HCT116 (cell line): Measurements from ENCODE around the gene POSTN. TPM values are rescaled to one million over a fixed set of nuclear protein-coding genes. Genes with fewer than 3 reads are reported as not detected.

Experiments used
- ATAC-seq: fragments of 200-7000 bp; cut with Tn5 transposase; 2 replicates; pipeline ENCODE4 v1.9.1; 2020; ENCODE audit warnings: mild to moderate bottlenecking, moderate library complexity
- BruUV-seq: library from RNA; stranded (reverse); fragments of 400-500 nt; replicated peaks from 2 replicates; lab custom pipeline; 2021; lab: Mats Ljungman, UMichigan
- CTCF ChIA-PET: fragments of 300-600 bp; sonication (Branson Sonifier 250); formaldehyde crosslinking; loops from one replicate; lab custom pipeline; 2021; ENCODE audit warnings: antibody characterized with exemption; lab: Charles Lee
- POLR2A ChIA-PET: fragments of 300-600, 350-600 bp; sonication (Branson Sonifier 250); formaldehyde crosslinking; loops from one replicate; lab custom pipeline; 2021; ENCODE audit warnings: antibody characterized with exemption; lab: Charles Lee
- RAD21 ChIA-PET, 2 experiments: fragments of 300-600 bp; sonication (Branson Sonifier 250); formaldehyde crosslinking; loops; one replicate each; lab custom pipeline; 2023; ENCODE audit warnings: low total read pairs in 2 of 2; ENCODE audit not compliant: uncharacterized antibody in 2 of 2, unreplicated experiment in 2 of 2, low non-redundant PET in 1 of 2; lab: Charles Lee
- DNase-seq: peaks from one replicate; pipeline ENCODE4 v3.0.0-alpha.2; 2010; ENCODE audit warnings: low read depth, low spot score
- H2AFZ ChIP-seq: fragments of 200-600 bp; shearing (Covaris generic), sonication (generic); 2 replicates; pipeline ENCODE4 v1.6.1; 2017; ENCODE audit warnings: low read depth, mixed run types, mixed read lengths, antibody characterized with exemption, low read length; ENCODE audit not compliant: poor library complexity, severe bottlenecking
- H3K27ac ChIP-seq: 2 replicates; pipeline ENCODE4 v1.5.1; 2012; ENCODE audit warnings: low read depth, low read length
- H3K27me3 ChIP-seq: fragments of 200-600 bp; sonication (generic); 2 replicates; pipeline ENCODE4 v1.6.1; 2016; ENCODE audit warnings: mixed run types, low read length, mixed read lengths; ENCODE audit not compliant: insufficient read depth
- H3K36me3 ChIP-seq, 2 experiments: fragments of 200-500 bp in 1 of 2; fragments of 200-600 bp in 1 of 2; sonication (Bioruptor generic) in 1 of 2; sonication (generic) in 1 of 2; 2 replicates each; pipeline versions ENCODE4 v1.5.1 to v1.6.1; 2014 to 2016; ENCODE audit warnings: low read length in 2 of 2, inconsistent platforms in 1 of 2, mixed read lengths in 1 of 2, mixed run types in 1 of 2; ENCODE audit not compliant: insufficient read depth in 2 of 2, control insufficient read depth in 1 of 2
- H3K4me1 ChIP-seq, 2 experiments: fragments of 200-600 bp in 1 of 2; sonication (generic) in 1 of 2; 2 replicates each; pipeline versions ENCODE4 v1.5.1 to v1.6.1; 2012 to 2017; ENCODE audit warnings: low read length in 2 of 2, inconsistent platforms in 1 of 2, mild to moderate bottlenecking in 1 of 2, mixed read lengths in 1 of 2, mixed run types in 1 of 2, moderate library complexity in 1 of 2; ENCODE audit not compliant: insufficient read depth in 2 of 2, control insufficient read depth in 1 of 2
- H3K4me2 ChIP-seq: fragments of 200-600 bp; sonication (generic); 2 replicates; pipeline ENCODE4 v1.6.1; 2017; ENCODE audit warnings: mixed run types, low read length, mixed read lengths
- H3K4me3 ChIP-seq, 2 experiments: fragments of 200-600 bp in 1 of 2; sonication (generic) in 1 of 2; replicated peaks in 1 of 2; 2 replicates each; pipeline ENCODE4 v1.5.1; 2011 to 2016; ENCODE audit warnings: low read length in 2 of 2, control low read depth in 1 of 2, low read depth in 1 of 2, mild to moderate bottlenecking in 1 of 2, mixed read lengths in 1 of 2, mixed run types in 1 of 2
- H3K79me2 ChIP-seq: fragments of 200-600 bp; sonication (generic); 2 replicates; pipeline ENCODE4 v1.6.1; 2017; ENCODE audit warnings: mild to moderate bottlenecking, mixed run types, low read length, moderate library complexity, mixed read lengths; ENCODE audit not compliant: insufficient read depth
- H3K9ac ChIP-seq: fragments of 200-600 bp; sonication (generic); 2 replicates; pipeline ENCODE4 v1.6.1; 2016; ENCODE audit warnings: low read length, mixed read lengths
- H3K9me2 ChIP-seq: fragments of 200-600 bp; sonication (generic), shearing (Covaris generic); 2 replicates; pipeline ENCODE4 v1.6.1; 2017; ENCODE audit warnings: mixed run types, mild to moderate bottlenecking, moderate library complexity; ENCODE audit not compliant: insufficient read depth
- H3K9me3 ChIP-seq, 2 experiments: fragments of 200-500 bp in 1 of 2; fragments of 200-600 bp in 1 of 2; sonication (Bioruptor generic) in 1 of 2; sonication (generic) in 1 of 2; 2 replicates each; pipeline ENCODE4 v1.6.1; 2014 to 2017; ENCODE audit warnings: low read length in 2 of 2, mixed read lengths in 2 of 2, inconsistent platforms in 1 of 2, low read depth in 1 of 2, mild to moderate bottlenecking in 1 of 2, mixed run types in 1 of 2, moderate library complexity in 1 of 2; ENCODE audit not compliant: control insufficient read depth in 1 of 2, insufficient read depth in 1 of 2
- H4K20me1 ChIP-seq: fragments of 200-600 bp; sonication (generic), shearing (Covaris generic); 2 replicates; pipeline ENCODE4 v1.6.1; 2017; ENCODE audit warnings: mixed run types, mild to moderate bottlenecking, moderate library complexity; ENCODE audit not compliant: insufficient read depth
- CBX3 ChIP-seq: IDR thresholded peaks from 2 replicates; pipeline ENCODE4 v1.6.1; 2012; ENCODE audit warnings: low read depth
- CEBPB ChIP-seq: IDR thresholded peaks from 2 replicates; pipeline ENCODE4 v1.6.1; 2012; ENCODE audit warnings: low read depth
- ELF1 ChIP-seq: IDR thresholded peaks from 2 replicates; pipeline ENCODE4 v1.6.1; 2012; ENCODE audit warnings: low read depth, borderline replicate concordance
- EZH2phosphoT487 ChIP-seq: fragments of 200-600 bp; IDR thresholded peaks from 2 replicates; pipeline ENCODE4 v1.6.1; 2018; ENCODE audit warnings: antibody characterized with exemption, borderline replicate concordance
- POLR2A ChIP-seq: IDR thresholded peaks from 2 replicates; pipeline ENCODE4 v1.7.0; 2011; ENCODE audit warnings: borderline replicate concordance; ENCODE audit not compliant: insufficient read depth, insufficient read length; ENCODE audit errors: extremely low read depth
- REST ChIP-seq: IDR thresholded peaks from 2 replicates; pipeline ENCODE4 v1.6.1; 2012; ENCODE audit warnings: low read depth
- SIN3A ChIP-seq: IDR thresholded peaks from 2 replicates; pipeline ENCODE4 v1.6.1; 2012; ENCODE audit warnings: low read depth
- SP1 ChIP-seq: IDR thresholded peaks from 2 replicates; pipeline ENCODE4 v1.6.1; 2012; ENCODE audit warnings: low read depth
- ZBTB33 ChIP-seq: IDR thresholded peaks from 2 replicates; pipeline ENCODE4 v1.6.1; 2011; ENCODE audit warnings: mild to moderate bottlenecking, low read length, moderate library complexity; ENCODE audit not compliant: insufficient replicate concordance; ENCODE audit errors: extremely low read depth
- ZNF274 ChIP-seq: fragments of 200-500 bp; sonication (Bioruptor generic); IDR thresholded peaks from 2 replicates; pipeline ENCODE4 v1.6.1; 2014; ENCODE audit warnings: mild to moderate bottlenecking, low read depth, low read length, inconsistent platforms
- intact Hi-C: fragments of 100-400 bp; cut with micrococcal nuclease; formaldehyde crosslinking; loops from 2 replicates; pipeline ENCODE4 v1.10.0; 2022
- total RNA-seq: library from RNA; stranded (reverse); gene quantifications from one replicate; pipeline ENCODE4 v1.2.1, GENCODE V29; 2021; ENCODE audit not compliant: unreplicated experiment

Gene POSTN
- total RNA-seq, 1 experiment from 2014 or later, result not detected

DNA sequence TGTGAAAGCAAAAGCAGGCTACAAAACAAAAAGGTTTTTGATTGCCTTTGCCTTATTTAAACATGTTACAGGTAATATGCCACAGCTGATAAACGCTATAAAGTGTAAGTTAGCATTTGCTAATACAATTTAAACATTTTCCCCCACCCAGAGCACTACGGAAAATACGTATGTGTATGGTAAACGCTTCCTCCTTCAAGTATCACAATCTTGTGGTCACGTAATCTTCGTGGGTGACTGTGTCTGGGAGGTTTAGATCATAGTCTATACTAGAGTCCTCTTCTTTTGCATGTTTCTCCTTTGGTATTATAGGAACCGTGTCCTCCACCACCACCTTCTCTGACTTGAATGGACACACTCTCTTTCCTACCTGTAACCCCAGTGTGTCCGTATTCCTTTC lies 38.1 kb upstream of the POSTN start:
- RAD21 ChIA-PET, result no interaction called here
- Histone ChIP-seq H3K36me3 (no peaks in the 10 kb centered on the region), H3K9me3 (peaks cover 4 to 6% of the 10 kb centered on the region in 2 experiments; a peak in 1 of 4 replicates), H3K4me1 (no peaks in the 10 kb centered on the region), H4K20me1 (no peaks in the 10 kb centered on the region), H3K9me2 (no peaks in the 10 kb centered on the region), H3K4me2 (no peak overlapping the region), H2AFZ (no peak overlapping the region), H3K27me3 (no peaks in the 10 kb centered on the region), H3K4me3 (no peak overlapping the region), H3K27ac (no peak overlapping the region), H3K79me2 (no peaks in the 10 kb centered on the region), H3K9ac (no peak overlapping the region)
- POLR2A ChIA-PET, result no interaction called here
- BruUV-seq, result no TSS peak
- CTCF ChIA-PET, result no interaction called here
- intact Hi-C loops, result no loop called here
- ATAC-seq (no peak), DNase-seq (no peak)
- TF ChIP-seq POLR2A, result no peak
- no peak for TF ChIP-seq EZH2phosphoT487
- TF ChIP-seq ELF1, result no peak
- no peak for TF ChIP-seq CBX3
- no peak for TF ChIP-seq ZBTB33
- no peak for TF ChIP-seq SIN3A
- TF ChIP-seq REST, result no peak
- no peak for TF ChIP-seq CEBPB
- TF ChIP-seq ZNF274, result no peak
- TF ChIP-seq SP1, result no peak
